ENCODE measurements around the gene NXN. TPM values are rescaled to one million over a fixed set of nuclear protein-coding genes. Genes with fewer than 3 reads are reported as not detected.

Gene NXN
- total and polyA plus RNA-seq, 2 donors (not counting 1 experiment from before 2014, with no cell fraction given): 0.04 to 0.17 TPM

- Histone ChIP-seq H3K4me2 (replicated peaks; ENCODE audit: low read depth, low read length, poor library complexity, severe bottlenecking) (no peak overlapping the region), H3K27me3 (replicated peaks in 1 of 4; ENCODE audit: control extremely low read depth in 1 of 4, control insufficient read depth in 3 of 4, insufficient read depth in 4 of 4, low read length in 3 of 4) (peaks cover 0 to 5% (median 0%) of the 10 kb centered on the region in 4 experiments), H3K9ac (ENCODE audit: low read length) (no peak overlapping the region), H4K20me1 (ENCODE audit: control insufficient read depth, insufficient read depth, low read length, poor library complexity, severe bottlenecking) (no peaks in the 10 kb centered on the region), H3K4me3 (ENCODE audit: control extremely low read depth in 1 of 5, extremely low read depth in 1 of 5, insufficient read depth in 1 of 5, low read depth in 2 of 5, low read length in 4 of 5) (no peak overlapping the region), H3K27ac (ENCODE audit: low read length in 2 of 2) (no peak overlapping the region), H3K79me2 (ENCODE audit: control insufficient read depth, insufficient read depth, low read length) (no peaks in the 10 kb centered on the region), H3K9me3 (ENCODE audit: control extremely low read depth in 1 of 3, control insufficient read depth in 2 of 3, insufficient read depth in 1 of 3, low read length in 2 of 3) (no peaks in the 10 kb centered on the region), H3K4me1 (ENCODE audit: control insufficient read depth in 2 of 2, insufficient read depth in 2 of 2, low read length in 2 of 2) (no peaks in the 10 kb centered on the region), H2AFZ (ENCODE audit: insufficient read depth, low read depth, low read length, poor library complexity, severe bottlenecking) (no peak overlapping the region), H3K36me3 (replicated peaks in 1 of 2; ENCODE audit: control extremely low read depth in 1 of 2, control insufficient read depth in 1 of 2, extremely low read depth in 1 of 2, insufficient read depth in 2 of 2, low read length in 1 of 2) (no peaks in the 10 kb centered on the region)
- ATAC-seq (ENCODE audit: low read depth): no peak
- ChIA-PET CTCF (no interaction called here), POLR2A (no interaction called here)
- no peak for DNase-seq
- intact Hi-C loops (cut with micrococcal nuclease): no loop called here
- Mint-ChIP-seq H3K27ac (no peak overlapping the region), H3K9me3 (ENCODE audit: insufficient read depth) (no peaks in the 10 kb centered on the region), H3K4me1 (no peaks in the 10 kb centered on the region), H3K27me3 (peaks cover 40% of the 10 kb centered on the region), H3K4me3 (no peak overlapping the region)
- TF ChIP-seq CTCF (IDR thresholded peaks at IDR 0.05) (no peak), EZH2 (IDR thresholded peaks at IDR 0.05; ENCODE audit: borderline replicate concordance, insufficient read depth, low read depth, low read length, poor library complexity, severe bottlenecking) (no peak)
- WGBS (ENCODE audit: insufficient coverage): 95% methylated on average over 6 of the region's 10 CpGs
Measured at GRCh38 chr17:852349-852748, 127.2 kb downstream of the NXN start.

- 93% methylated on average over 13 of the region's 13 CpGs for WGBS (ENCODE audit: insufficient coverage)
- no peaks in the 10 kb centered on the region for H3K4me1 Mint-ChIP-seq
- no peak for ATAC-seq (ENCODE audit: low read depth)
- CTCF ChIA-PET: no interaction called here
- H3K9me3 ChIP-seq (ENCODE audit: control extremely low read depth in 1 of 3, control insufficient read depth in 2 of 3, insufficient read depth in 1 of 3, low read length in 2 of 3): no peaks in the 10 kb centered on the region
- DNase-seq: no peak
- H3K4me2 ChIP-seq (replicated peaks; ENCODE audit: low read depth, low read length, poor library complexity, severe bottlenecking): no peak overlapping the region
- peaks cover 0 to 9% (median 0%) of the 10 kb centered on the region in 4 experiments for H3K27me3 ChIP-seq (replicated peaks in 1 of 4; ENCODE audit: control extremely low read depth in 1 of 4, control insufficient read depth in 3 of 4, insufficient read depth in 4 of 4, low read length in 3 of 4)
- intact Hi-C loops (cut with micrococcal nuclease): no loop called here
- no peak overlapping the region for H3K9ac ChIP-seq (ENCODE audit: low read length)
- POLR2A ChIA-PET: no interaction called here
- no peak overlapping the region for H3K27ac Mint-ChIP-seq
- H3K27me3 Mint-ChIP-seq: peaks cover 44% of the 10 kb centered on the region
- no peak overlapping the region for H3K27ac ChIP-seq (ENCODE audit: low read length in 2 of 2)
- H4K20me1 ChIP-seq (ENCODE audit: control insufficient read depth, insufficient read depth, low read length, poor library complexity, severe bottlenecking): no peaks in the 10 kb centered on the region
- no peak overlapping the region for H2AFZ ChIP-seq (ENCODE audit: insufficient read depth, low read depth, low read length, poor library complexity, severe bottlenecking)
- H3K4me1 ChIP-seq (ENCODE audit: control insufficient read depth in 2 of 2, insufficient read depth in 2 of 2, low read length in 2 of 2): no peaks in the 10 kb centered on the region
- no peak overlapping the region for H3K4me3 ChIP-seq (ENCODE audit: control extremely low read depth in 1 of 5, extremely low read depth in 1 of 5, insufficient read depth in 1 of 5, low read depth in 2 of 5, low read length in 4 of 5)
- TF ChIP-seq CTCF (IDR thresholded peaks at IDR 0.05) (no peak), EZH2 (IDR thresholded peaks at IDR 0.05; ENCODE audit: borderline replicate concordance, insufficient read depth, low read depth, low read length, poor library complexity, severe bottlenecking) (no peak)
- no peak overlapping the region for H3K4me3 Mint-ChIP-seq
- no peaks in the 10 kb centered on the region for H3K9me3 Mint-ChIP-seq (ENCODE audit: insufficient read depth)
- H3K36me3 ChIP-seq (replicated peaks in 1 of 2; ENCODE audit: control extremely low read depth in 1 of 2, control insufficient read depth in 1 of 2, extremely low read depth in 1 of 2, insufficient read depth in 2 of 2, low read length in 1 of 2): no peaks in the 10 kb centered on the region
- no peaks in the 10 kb centered on the region for H3K79me2 ChIP-seq (ENCODE audit: control insufficient read depth, insufficient read depth, low read length)
Measured at GRCh38 chr17:851924-852323, 127.7 kb downstream of the NXN start.

Measured in B cell (primary cell).